ENCODE results near the gene CRAT.
A peak's percentile ranks its signal among the peaks of the same experiment; 100 is the strongest.

DNA sequence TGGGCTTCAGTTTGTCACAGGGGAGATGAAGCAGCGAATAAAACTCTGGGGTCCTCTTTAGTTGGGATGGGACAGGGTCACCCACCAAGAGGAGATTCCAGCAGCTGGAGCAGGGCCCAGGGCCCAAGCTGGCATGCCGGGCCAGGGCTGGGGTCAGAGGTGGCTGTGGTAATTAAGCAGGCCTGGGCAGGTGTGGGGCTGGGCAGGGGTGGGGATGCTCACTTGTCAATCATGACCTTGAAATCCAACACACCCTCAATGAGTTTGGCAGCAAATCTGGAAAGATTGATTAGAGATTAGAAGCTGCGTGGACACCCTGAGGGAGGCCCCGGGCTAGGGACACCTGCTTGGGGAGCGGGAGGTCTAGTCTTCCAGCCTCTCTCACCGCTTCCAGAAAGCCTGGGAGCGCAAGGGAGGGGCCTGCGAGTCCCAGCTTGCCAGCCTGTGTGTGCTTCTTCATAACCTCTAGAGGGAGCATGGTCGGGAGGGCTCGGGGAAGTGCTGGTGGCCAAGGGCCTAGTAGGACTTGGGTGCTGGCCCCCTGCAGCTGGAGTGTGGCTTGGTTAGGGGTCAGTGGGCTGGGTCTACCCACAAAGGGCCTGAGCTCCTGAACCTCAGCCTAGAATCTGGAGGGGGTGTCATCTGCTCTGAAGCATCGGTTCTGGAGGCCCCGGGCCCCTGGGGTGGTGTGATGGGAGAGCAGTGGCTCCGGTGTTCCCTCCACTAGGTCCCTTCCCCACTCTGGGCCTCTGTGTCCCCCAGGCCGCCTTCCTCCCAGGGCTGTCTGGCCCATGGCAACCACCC lies 7.6 kb downstream of the CRAT start:
- TF ChIP-seq, protein P1, sequence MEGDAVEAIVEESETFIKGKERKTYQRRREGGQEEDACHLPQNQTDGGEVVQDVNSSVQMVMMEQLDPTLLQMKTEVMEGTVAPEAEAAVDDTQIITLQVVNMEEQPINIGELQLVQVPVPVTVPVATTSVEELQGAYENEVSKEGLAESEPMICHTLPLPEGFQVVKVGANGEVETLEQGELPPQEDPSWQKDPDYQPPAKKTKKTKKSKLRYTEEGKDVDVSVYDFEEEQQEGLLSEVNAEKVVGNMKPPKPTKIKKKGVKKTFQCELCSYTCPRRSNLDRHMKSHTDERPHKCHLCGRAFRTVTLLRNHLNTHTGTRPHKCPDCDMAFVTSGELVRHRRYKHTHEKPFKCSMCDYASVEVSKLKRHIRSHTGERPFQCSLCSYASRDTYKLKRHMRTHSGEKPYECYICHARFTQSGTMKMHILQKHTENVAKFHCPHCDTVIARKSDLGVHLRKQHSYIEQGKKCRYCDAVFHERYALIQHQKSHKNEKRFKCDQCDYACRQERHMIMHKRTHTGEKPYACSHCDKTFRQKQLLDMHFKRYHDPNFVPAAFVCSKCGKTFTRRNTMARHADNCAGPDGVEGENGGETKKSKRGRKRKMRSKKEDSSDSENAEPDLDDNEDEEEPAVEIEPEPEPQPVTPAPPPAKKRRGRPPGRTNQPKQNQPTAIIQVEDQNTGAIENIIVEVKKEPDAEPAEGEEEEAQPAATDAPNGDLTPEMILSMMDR (IDR thresholded peaks at IDR 0.05), result peak in 1 of 3 donors; percentile 18
- no peak for TF ChIP-seq POLR2AphosphoS5 (IDR thresholded peaks at IDR 0.05)
- no peak for TF ChIP-seq POLR2A (IDR thresholded peaks at IDR 0.05)

All from breast epithelium (tissue), 3 donors.